ENCODE results near the gene KLHL13. TPM values are rescaled to one million over a fixed set of nuclear protein-coding genes. Genes with fewer than 3 reads are reported as not detected.

The KLHL13 gene
- total RNA-seq, 1 experiment from 2014 or later, result 3.7 TPM

- in situ Hi-C loops (cut with HindIII; ENCODE audit: low pct_unique_long_range_greater_than_20kb, low sequenced_read_pairs), result no loop called here
- DNase-seq (ENCODE audit: low read depth, low spot score), result no peak
Observed at GRCh38 chrX:118109065-118109464, 7.5 kb downstream of the KLHL13 start.

GRCh38 chrX:118108304-118108703 lies 8.3 kb downstream of the KLHL13 start:
- no peak for DNase-seq (ENCODE audit: low read depth, low spot score)
- in situ Hi-C loops (cut with HindIII; ENCODE audit: low pct_unique_long_range_greater_than_20kb, low sequenced_read_pairs), result no loop called here

- DNase-seq (ENCODE audit: low read depth, low spot score), result no peak
- in situ Hi-C loops (cut with HindIII; ENCODE audit: low pct_unique_long_range_greater_than_20kb, low sequenced_read_pairs), result no loop called here
Observed at GRCh38 chrX:118100091-118100490, 16.5 kb downstream of the KLHL13 start.

- DNase-seq (ENCODE audit: low read depth, low spot score), result no peak
- in situ Hi-C loops (cut with HindIII; ENCODE audit: low pct_unique_long_range_greater_than_20kb, low sequenced_read_pairs), result no loop called here
Observed at GRCh38 chrX:118088084-118088483, 28.5 kb downstream of the KLHL13 start.

GRCh38 chrX:118074196-118074595 lies 42.4 kb downstream of the KLHL13 start:
- in situ Hi-C loops (cut with HindIII; ENCODE audit: low pct_unique_long_range_greater_than_20kb, low sequenced_read_pairs), result no loop called here
- DNase-seq (ENCODE audit: low read depth, low spot score), result no peak

GRCh38 chrX:118066867-118067515 lies 49.6 kb downstream of the KLHL13 start:
- DNase-seq (ENCODE audit: low read depth, low spot score), result no peak
- in situ Hi-C loops (cut with HindIII; ENCODE audit: low pct_unique_long_range_greater_than_20kb, low sequenced_read_pairs), result no loop called here

- in situ Hi-C loops (cut with HindIII; ENCODE audit: low pct_unique_long_range_greater_than_20kb, low sequenced_read_pairs), result no loop called here
- DNase-seq (ENCODE audit: low read depth, low spot score), result no peak
Observed at GRCh38 chrX:118062817-118063615, 53.6 kb downstream of the KLHL13 start.

GRCh38 chrX:118062048-118062789 lies 54.4 kb downstream of the KLHL13 start:
- in situ Hi-C loops (cut with HindIII; ENCODE audit: low pct_unique_long_range_greater_than_20kb, low sequenced_read_pairs), result no loop called here
- no peak for DNase-seq (ENCODE audit: low read depth, low spot score)

- in situ Hi-C loops (cut with HindIII; ENCODE audit: low pct_unique_long_range_greater_than_20kb, low sequenced_read_pairs), result no loop called here
- DNase-seq (ENCODE audit: low read depth, low spot score), result no peak
Observed at GRCh38 chrX:118058924-118059323, 57.7 kb downstream of the KLHL13 start.

- no peak for DNase-seq (ENCODE audit: low read depth, low spot score)
- in situ Hi-C loops (cut with HindIII; ENCODE audit: low pct_unique_long_range_greater_than_20kb, low sequenced_read_pairs), result no loop called here
Observed at GRCh38 chrX:118056870-118057269, 59.7 kb downstream of the KLHL13 start.

GRCh38 chrX:118049713-118050112 lies 66.9 kb downstream of the KLHL13 start:
- DNase-seq (ENCODE audit: low read depth, low spot score), result no peak
- in situ Hi-C loops (cut with HindIII; ENCODE audit: low pct_unique_long_range_greater_than_20kb, low sequenced_read_pairs), result no loop called here

- no peak for DNase-seq (ENCODE audit: low read depth, low spot score)
- in situ Hi-C loops (cut with HindIII; ENCODE audit: low pct_unique_long_range_greater_than_20kb, low sequenced_read_pairs), result no loop called here
Observed at GRCh38 chrX:118047446-118048186, 69.0 kb downstream of the KLHL13 start.

- in situ Hi-C loops (cut with HindIII; ENCODE audit: low pct_unique_long_range_greater_than_20kb, low sequenced_read_pairs), result no loop called here
- DNase-seq (ENCODE audit: low read depth, low spot score), result no peak
Observed at GRCh38 chrX:118039591-118039990, 77.0 kb downstream of the KLHL13 start.

- DNase-seq (ENCODE audit: low read depth, low spot score), result no peak
- in situ Hi-C loops (cut with HindIII; ENCODE audit: low pct_unique_long_range_greater_than_20kb, low sequenced_read_pairs), result no loop called here
Observed at GRCh38 chrX:118038614-118039365, 77.8 kb downstream of the KLHL13 start.

- in situ Hi-C loops (cut with HindIII; ENCODE audit: low pct_unique_long_range_greater_than_20kb, low sequenced_read_pairs), result no loop called here
- DNase-seq (ENCODE audit: low read depth, low spot score), result no peak
Observed at GRCh38 chrX:118026631-118027030, 90.0 kb downstream of the KLHL13 start.

GRCh38 chrX:118025226-118025625 lies 91.4 kb downstream of the KLHL13 start:
- in situ Hi-C loops (cut with HindIII; ENCODE audit: low pct_unique_long_range_greater_than_20kb, low sequenced_read_pairs), result no loop called here
- DNase-seq (ENCODE audit: low read depth, low spot score), result no peak

GRCh38 chrX:118024482-118024881 lies 92.1 kb downstream of the KLHL13 start:
- no peak for DNase-seq (ENCODE audit: low read depth, low spot score)
- in situ Hi-C loops (cut with HindIII; ENCODE audit: low pct_unique_long_range_greater_than_20kb, low sequenced_read_pairs), result no loop called here

All from SK-MEL-5 (cell line).